ENCODE results near the gene HNRNPD. TPM values are rescaled to one million over a fixed set of nuclear protein-coding genes. Genes with fewer than 3 reads are reported as not detected.
A peak's percentile ranks its signal among the peaks of the same experiment; 100 is the strongest.

Gene HNRNPD
- total and polyA plus RNA-seq, 12 donors, result 32.2 to 430 (median 109) TPM

- H3K36me3 ChIP-seq (replicated peaks in 1 of 2), result no peaks in the 10 kb centered on the region
- no peaks in the 10 kb centered on the region for H3K27me3 ChIP-seq
- no peak for DNase-seq
- intact Hi-C loops (cut with DNase I), result loop anchor here in 1 of 2 donors (5.0 kb wide), 1 partner anchor 46 kb away; no protein-coding TSS in a partner anchor
- H3K4me3 ChIP-seq, result no peak overlapping the region
- H3K4me1 ChIP-seq (replicated peaks in 1 of 2), result peaks cover 7 to 25% of the 10 kb centered on the region in 2 donors
- TF ChIP-seq CTCF (IDR thresholded peaks at IDR 0.05), result no peak
- no peak for TF ChIP-seq POLR2A (IDR thresholded peaks at IDR 0.05)
- no peak overlapping the region for H3K27ac ChIP-seq
- 91 to 96% (median 94%) methylated on average over 2 to 4 of the region's 4 CpGs for WGBS, 4 donors
- H3K9me3 ChIP-seq (replicated peaks in 1 of 3), result no peaks in the 10 kb centered on the region
Observed at GRCh38 chr4:82376109-82376508, 2.3 kb upstream of the HNRNPD start.

- Histone ChIP-seq H3K36me3 (replicated peaks in 1 of 2) (peaks cover 0 to 5% of the 10 kb centered on the region in 2 donors), H3K27ac (peak overlapping the region; percentile 93 to 100 (median 99)), H3K4me3 (peak overlapping the region; percentile 33 to 86 (median 82)), H3K27me3 (no peaks in the 10 kb centered on the region), H3K9me3 (replicated peaks in 1 of 3) (no peaks in the 10 kb centered on the region), H3K4me1 (replicated peaks in 1 of 2) (peaks cover 28 to 52% of the 10 kb centered on the region in 2 donors)
- TF ChIP-seq CTCF (IDR thresholded peaks at IDR 0.05) (no peak), POLR2A (IDR thresholded peaks at IDR 0.05) (peak in 1 of 2 donors; percentile 9)
- WGBS, 4 donors, result 0 to 1% (median 0%) methylated on average over 8 to 50 of the region's 50 CpGs
- no peak for DNase-seq
- intact Hi-C loops (cut with DNase I), result loop anchor here in 1 of 2 donors (5.0 kb wide), 1 partner anchor 54 kb away; no protein-coding TSS in a partner anchor
Observed at GRCh38 chr4:82373486-82373815, 340 bp downstream of the HNRNPD start.

GRCh38 chr4:82372517-82373485 is 990 bp downstream of the HNRNPD start:
- DNase-seq, result peak; percentile 75 to 89 (median 82)
- WGBS, 4 donors, result 0 to 1% (median 1%) methylated on average over 35 to 37 of the region's 37 CpGs
- Histone ChIP-seq H3K4me1 (replicated peaks in 1 of 2) (peaks cover 28 to 59% of the 10 kb centered on the region in 2 donors), H3K27ac (peak overlapping the region; percentile 93 to 100 (median 99)), H3K9me3 (replicated peaks in 1 of 3) (no peaks in the 10 kb centered on the region), H3K27me3 (no peaks in the 10 kb centered on the region), H3K4me3 (peak overlapping the region; percentile 33 to 86 (median 82)), H3K36me3 (replicated peaks in 1 of 2) (peaks cover 0 to 8% of the 10 kb centered on the region in 2 donors)
- TF ChIP-seq POLR2A (IDR thresholded peaks at IDR 0.05) (no peak), CTCF (IDR thresholded peaks at IDR 0.05) (no peak)
- intact Hi-C loops (cut with DNase I), result loop anchor here in 1 of 2 donors (5.0 kb wide), 1 partner anchor 54 kb away; no protein-coding TSS in a partner anchor

GRCh38 chr4:82371497-82371896 is 2.3 kb downstream of the HNRNPD start:
- 1 to 4% (median 3%) methylated on average over 8 of the region's 8 CpGs for WGBS, 4 donors
- peaks cover 0 to 13% of the 10 kb centered on the region in 2 donors for H3K36me3 ChIP-seq (replicated peaks in 1 of 2)
- peaks cover 28 to 71% of the 10 kb centered on the region in 2 donors for H3K4me1 ChIP-seq (replicated peaks in 1 of 2)
- no peak overlapping the region for H3K27ac ChIP-seq
- H3K9me3 ChIP-seq (replicated peaks in 1 of 3), result no peaks in the 10 kb centered on the region
- H3K4me3 ChIP-seq, result peak overlapping the region in 2 of 4 donors; percentile 85 to 86
- no peak for TF ChIP-seq POLR2A (IDR thresholded peaks at IDR 0.05)
- no peak for TF ChIP-seq CTCF (IDR thresholded peaks at IDR 0.05)
- DNase-seq, result no peak
- intact Hi-C loops (cut with DNase I), result loop anchor here in 1 of 2 donors (5.0 kb wide), 1 partner anchor 56 kb away; no protein-coding TSS in a partner anchor
- H3K27me3 ChIP-seq, result no peaks in the 10 kb centered on the region
